Activated B cell treated with CpG ODN at 0.5 μM for 24 hours (primary cell): ENCODE data around the gene MSMO1. TPM values are rescaled to one million over a fixed set of nuclear protein-coding genes. Genes with fewer than 3 reads are reported as not detected.

Source experiments
- ATAC-seq: fragments of 200-7000 bp; cut with Tn5 transposase; one replicate; pipeline ENCODE4 v1.10.0; 2021; ENCODE audit warnings: low read depth, mild to moderate bottlenecking, moderate library complexity
- CTCF ChIA-PET: fragments of 350-600 bp; sonication (Branson Sonifier 250); formaldehyde crosslinking; loops from one replicate; lab custom pipeline; 2021; ENCODE audit warnings: antibody characterized with exemption; lab: Charles Lee
- POLR2A ChIA-PET: fragments of 350-600 bp; sonication (Branson Sonifier 250); formaldehyde crosslinking; loops from one replicate; lab custom pipeline; 2021; ENCODE audit warnings: antibody characterized with exemption; lab: Charles Lee
- DNase-seq: peaks from one replicate; pipeline ENCODE4 v3.0.0; 2022
- H3K27ac Mint-ChIP-seq: one replicate; pipeline ENCODE4 v1.8.0; 2020; ENCODE audit warnings: mixed read lengths
- H3K27me3 Mint-ChIP-seq: one replicate; pipeline ENCODE4 v1.8.0; 2021; ENCODE audit warnings: mixed read lengths
- H3K36me3 Mint-ChIP-seq: one replicate; pipeline ENCODE4 v1.8.0; 2021; ENCODE audit warnings: low read depth, mixed read lengths
- H3K4me1 Mint-ChIP-seq: one replicate; pipeline ENCODE4 v1.8.0; 2021; ENCODE audit warnings: mixed read lengths
- H3K4me3 Mint-ChIP-seq: one replicate; pipeline ENCODE4 v1.8.0; 2020; ENCODE audit warnings: mild to moderate bottlenecking, mixed read lengths
- H3K9me3 Mint-ChIP-seq: one replicate; pipeline ENCODE4 v1.8.0; 2020; ENCODE audit warnings: mixed read lengths
- intact Hi-C: fragments of 100-400 bp; cut with micrococcal nuclease; formaldehyde crosslinking; loops from one replicate; pipeline ENCODE4 v1.15.1; 2024
- total RNA-seq: library from RNA; stranded (reverse); gene quantifications from 2 replicates; pipeline ENCODE4 v1.2.3, GENCODE V29; 2022
- TF ChIP-seq, protein P1 (sequence below): fragments of 200-600 bp; IDR thresholded peaks from one replicate; pipeline ENCODE4 v1.8.0; 2022; ENCODE audit warnings: antibody characterized with exemption, mild to moderate bottlenecking

MSMO1 gene
- total RNA-seq, 1 donor from 2014 or later = 87.9 TPM

DNA sequence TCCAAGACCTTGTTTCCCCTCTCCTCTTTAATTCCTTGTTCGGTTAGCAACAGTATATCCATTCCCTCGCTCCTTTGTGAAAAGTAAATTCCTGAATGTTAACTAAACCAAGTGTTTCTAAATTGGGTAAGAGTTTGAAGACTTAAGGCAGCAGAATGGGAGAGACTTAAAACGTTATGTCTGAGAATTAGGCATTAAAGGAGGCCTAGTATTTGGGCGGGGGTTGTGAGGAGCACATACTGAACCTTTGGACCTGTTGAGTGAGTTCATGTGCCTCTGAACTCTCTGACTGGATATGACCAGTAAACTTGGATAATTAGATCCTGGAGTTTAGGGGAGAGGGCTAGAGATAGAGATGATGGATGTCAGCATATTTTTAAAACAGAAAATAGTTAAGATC is 1.2 kb downstream of the MSMO1 start:
- DNase-seq (no peak), ATAC-seq (no peak)
- Mint-ChIP-seq H3K4me1 (peaks cover 43% of the 10 kb centered on the region), H3K27ac (no peak overlapping the region), H3K27me3 (no peaks in the 10 kb centered on the region), H3K9me3 (no peaks in the 10 kb centered on the region), H3K4me3 (no peak overlapping the region), H3K36me3 (peaks cover 29% of the 10 kb centered on the region)
- TF ChIP-seq, protein P1, sequence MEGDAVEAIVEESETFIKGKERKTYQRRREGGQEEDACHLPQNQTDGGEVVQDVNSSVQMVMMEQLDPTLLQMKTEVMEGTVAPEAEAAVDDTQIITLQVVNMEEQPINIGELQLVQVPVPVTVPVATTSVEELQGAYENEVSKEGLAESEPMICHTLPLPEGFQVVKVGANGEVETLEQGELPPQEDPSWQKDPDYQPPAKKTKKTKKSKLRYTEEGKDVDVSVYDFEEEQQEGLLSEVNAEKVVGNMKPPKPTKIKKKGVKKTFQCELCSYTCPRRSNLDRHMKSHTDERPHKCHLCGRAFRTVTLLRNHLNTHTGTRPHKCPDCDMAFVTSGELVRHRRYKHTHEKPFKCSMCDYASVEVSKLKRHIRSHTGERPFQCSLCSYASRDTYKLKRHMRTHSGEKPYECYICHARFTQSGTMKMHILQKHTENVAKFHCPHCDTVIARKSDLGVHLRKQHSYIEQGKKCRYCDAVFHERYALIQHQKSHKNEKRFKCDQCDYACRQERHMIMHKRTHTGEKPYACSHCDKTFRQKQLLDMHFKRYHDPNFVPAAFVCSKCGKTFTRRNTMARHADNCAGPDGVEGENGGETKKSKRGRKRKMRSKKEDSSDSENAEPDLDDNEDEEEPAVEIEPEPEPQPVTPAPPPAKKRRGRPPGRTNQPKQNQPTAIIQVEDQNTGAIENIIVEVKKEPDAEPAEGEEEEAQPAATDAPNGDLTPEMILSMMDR = no peak
- ChIA-PET POLR2A (interaction anchor here (2.4 kb wide), 1 partner anchor 120 kb away, joined by 16 read pairs; no protein-coding TSS in a partner anchor), CTCF (no interaction called here)
- intact Hi-C loops = loop anchor here (1.0 kb wide), 1 partner anchor 13 kb away; no protein-coding TSS in a partner anchor

DNA sequence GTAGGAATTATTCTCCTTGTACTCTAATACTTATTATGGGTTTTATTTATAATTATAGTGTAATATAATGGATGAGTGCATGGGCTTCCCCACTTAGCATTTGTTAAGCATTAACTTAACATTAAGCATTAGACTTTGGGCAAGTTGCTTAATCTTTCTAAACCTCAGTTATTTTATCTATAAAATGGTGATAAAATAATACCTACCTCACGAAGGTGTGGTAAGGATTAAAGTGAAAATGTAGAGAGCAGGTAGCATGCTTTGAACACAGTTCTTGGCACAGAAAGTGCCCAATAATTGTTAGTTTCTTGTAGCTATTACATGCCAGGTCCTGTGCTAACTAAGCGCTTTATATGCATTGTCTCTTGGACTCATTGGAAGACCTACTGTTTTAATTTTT is 2.6 kb downstream of the MSMO1 start:
- ChIA-PET POLR2A (no interaction called here), CTCF (interaction anchor here (1.0 to 1.1 kb wide), 2 partner anchors 13 to 199 kb away, joined by 3 read pairs; no protein-coding TSS in a partner anchor)
- H3K4me1 Mint-ChIP-seq = peaks cover 44% of the 10 kb centered on the region
- peaks cover 41% of the 10 kb centered on the region for H3K36me3 Mint-ChIP-seq
- no peak for ATAC-seq
- no peak for DNase-seq
- no peaks in the 10 kb centered on the region for H3K27me3 Mint-ChIP-seq
- intact Hi-C loops = no loop called here
- no peaks in the 10 kb centered on the region for H3K9me3 Mint-ChIP-seq
- TF ChIP-seq, protein P1 = no peak
- H3K27ac Mint-ChIP-seq = no peak overlapping the region
- H3K4me3 Mint-ChIP-seq = no peak overlapping the region

DNA sequence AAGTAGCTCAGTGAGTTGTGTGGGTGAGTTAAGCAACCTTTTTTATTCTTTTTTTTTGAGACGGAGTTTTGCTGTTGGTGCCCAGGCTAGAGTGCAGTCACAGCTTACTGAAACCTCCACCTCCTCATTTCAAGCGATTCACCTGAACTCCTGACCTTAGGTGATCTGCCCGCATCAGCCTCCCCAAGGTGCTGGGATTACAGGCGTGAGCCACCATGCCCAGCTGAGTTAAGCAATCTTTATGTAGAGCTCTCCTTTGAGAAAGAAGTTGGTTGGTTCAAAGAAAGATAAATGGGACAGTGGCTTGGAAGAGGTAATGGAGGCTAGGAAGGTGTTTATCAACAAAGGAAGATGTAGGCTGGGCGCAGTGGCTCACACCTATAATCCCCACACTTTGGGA is 3.2 kb downstream of the MSMO1 start:
- Mint-ChIP-seq H3K4me3 (peak overlapping the region; percentile 45), H3K27me3 (no peaks in the 10 kb centered on the region), H3K9me3 (no peaks in the 10 kb centered on the region), H3K27ac (peak overlapping the region; percentile 41), H3K4me1 (peaks cover 40% of the 10 kb centered on the region), H3K36me3 (peaks cover 47% of the 10 kb centered on the region)
- ATAC-seq (no peak), DNase-seq (no peak)
- intact Hi-C loops = no loop called here
- CTCF ChIA-PET = interaction anchor here (1.0 to 1.1 kb wide), 2 partner anchors 12 to 199 kb away, joined by 3 read pairs; no protein-coding TSS in a partner anchor
- TF ChIP-seq, protein P1 = no peak
- POLR2A ChIA-PET = no interaction called here

DNA sequence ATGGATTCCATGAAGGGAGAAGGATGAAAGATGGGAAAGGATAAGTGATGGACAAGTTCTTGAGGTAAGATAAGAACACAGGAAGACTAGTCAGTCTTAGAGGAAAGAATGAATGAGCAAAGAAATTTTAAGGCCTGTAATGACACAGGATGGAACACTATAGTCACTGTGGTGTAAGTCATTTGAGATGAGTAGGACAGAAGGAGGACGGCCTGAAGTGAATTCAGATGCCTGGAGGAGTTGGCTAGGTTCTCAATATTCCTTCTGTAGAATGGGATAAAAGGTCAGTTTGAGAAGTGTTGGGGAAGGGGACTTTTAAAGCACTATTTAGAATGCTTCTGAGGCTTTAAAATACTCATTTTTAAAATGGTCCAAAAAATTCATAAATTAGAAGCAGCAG is 3.9 kb downstream of the MSMO1 start:
- intact Hi-C loops = no loop called here
- Mint-ChIP-seq H3K27ac (no peak overlapping the region), H3K9me3 (no peaks in the 10 kb centered on the region), H3K4me1 (peaks cover 34% of the 10 kb centered on the region), H3K4me3 (peak overlapping the region; percentile 37), H3K36me3 (peaks cover 49% of the 10 kb centered on the region), H3K27me3 (no peaks in the 10 kb centered on the region)
- CTCF ChIA-PET = no interaction called here
- no peak for ATAC-seq
- POLR2A ChIA-PET = no interaction called here
- DNase-seq = no peak
- TF ChIP-seq, protein P1 = no peak

DNA sequence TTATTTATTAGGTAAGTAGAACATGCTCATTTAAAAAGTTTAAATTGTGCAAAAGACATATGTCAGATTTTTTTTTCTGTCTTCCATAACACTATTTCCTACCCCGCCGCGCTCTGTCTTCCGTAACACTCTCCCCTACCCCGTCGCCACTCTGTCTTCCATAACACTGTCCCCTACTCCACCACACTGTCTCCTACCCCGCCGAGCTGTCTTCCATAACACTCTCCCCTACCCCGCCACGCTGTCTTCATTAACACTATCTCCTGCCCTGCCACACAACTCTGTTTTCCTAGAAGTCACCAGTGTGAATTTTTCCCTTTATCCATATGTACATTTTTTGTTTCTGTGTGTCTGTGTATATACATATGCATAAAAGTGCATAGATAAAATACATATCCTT is 4.4 kb downstream of the MSMO1 start:
- no peak overlapping the region for H3K27ac Mint-ChIP-seq
- TF ChIP-seq, protein P1 = no peak
- POLR2A ChIA-PET = no interaction called here

More for the DNA sequence above, 4.4 kb downstream of the MSMO1 start:
- DNase-seq (no peak), ATAC-seq (no peak)
- no peaks in the 10 kb centered on the region for H3K27me3 Mint-ChIP-seq
- H3K9me3 Mint-ChIP-seq = no peaks in the 10 kb centered on the region
- peaks cover 54% of the 10 kb centered on the region for H3K36me3 Mint-ChIP-seq
- peaks cover 32% of the 10 kb centered on the region for H3K4me1 Mint-ChIP-seq
- intact Hi-C loops = no loop called here
- CTCF ChIA-PET = no interaction called here
- H3K4me3 Mint-ChIP-seq = no peak overlapping the region
